A549 (cell line): ENCODE measurements around the gene NSMF. TPM values are rescaled to one million over a fixed set of nuclear protein-coding genes. Genes with fewer than 3 reads are reported as not detected.
A peak's percentile ranks its signal among the peaks of the same experiment; 100 is the strongest.
"Not testable (repeated sequence)": the region's sequence is repeated elsewhere in the genome, so short reads cannot be mapped to it uniquely, and the experiment has no call there.

Source experiments
- ATAC-seq, 2 experiments: fragments of 200-7000 bp in 1 of 2; fragments of >200 bp in 1 of 2; cut with Nextera tagmentation in 1 of 2; cut with Tn5 transposase in 1 of 2; 3 replicates each; pipeline versions ENCODE4 v1.8.0 to v1.9.1; 2018 to 2020; ENCODE audit warnings: mild to moderate bottlenecking in 1 of 2, moderate library complexity in 1 of 2
- CTCF ChIA-PET: fragments of 300-600 bp; sonication (Branson Sonifier 250); formaldehyde crosslinking; extraction: SDS; loops from one replicate; lab custom pipeline; 2021; ENCODE audit warnings: antibody characterized with exemption, inconsistent platforms; lab: Yijun Ruan, JAX
- POLR2A ChIA-PET: fragments of 350-600 bp; formaldehyde crosslinking; extraction: SDS; loops from one replicate; lab custom pipeline; 2021; ENCODE audit warnings: antibody characterized with exemption, inconsistent platforms; lab: Yijun Ruan, JAX
- DNase-seq, 2 experiments: peaks; one replicate each; pipeline versions ENCODE4 v3.0.0 to v3.0.0-alpha.2; 2011 to 2016; ENCODE audit warnings: low read depth in 1 of 2, low spot score in 1 of 2
- FAIRE-seq: peaks from 2 replicates; lab custom pipeline; 2011; peaks lifted over from hg19 to GRCh38; lab: Jason Lieb, UNC
- H3K27ac ChIP-seq, 2 experiments: fragments of >200 bp; sonication (Bioruptor Twin); formaldehyde crosslinking; 3 replicates each; pipeline ENCODE4 v1.5.1; 2016 to 2017
- H3K4me1 ChIP-seq: fragments of >200 bp; sonication (Bioruptor Twin); formaldehyde crosslinking; 3 replicates; pipeline ENCODE4 v1.6.1; 2016
- H3K4me2 ChIP-seq: fragments of >200 bp; sonication (Bioruptor Twin); formaldehyde crosslinking; 3 replicates; pipeline ENCODE4 v1.6.1; 2016
- H3K4me3 ChIP-seq: fragments of >200 bp; sonication (Bioruptor Twin); formaldehyde crosslinking; 3 replicates; pipeline ENCODE4 v1.5.1; 2016
- H3K9me3 ChIP-seq: fragments of >200 bp; sonication (Bioruptor Twin); formaldehyde crosslinking; 3 replicates; pipeline ENCODE4 v1.6.1; 2016
- EHMT2 ChIP-seq: fragments of 200-600 bp; sonication (generic); IDR thresholded peaks from 2 replicates; pipeline ENCODE4 v1.6.1; 2016; ENCODE audit warnings: antibody characterized with exemption, low read depth, mild to moderate bottlenecking, moderate library complexity
- FOXS1 ChIP-seq: fragments of 250-450 bp; sonication (Bioruptor Pico); IDR thresholded peaks from 2 replicates; pipeline ENCODE4 v1.5.0; 2020; ENCODE audit warnings: mild to moderate bottlenecking, moderate library complexity
- GATA3 ChIP-seq: IDR thresholded peaks from 2 replicates; pipeline ENCODE4 v1.6.1; 2012; ENCODE audit warnings: borderline replicate concordance
- HDAC2 ChIP-seq: fragments of 200-600 bp; sonication (generic); IDR thresholded peaks from 2 replicates; pipeline ENCODE4 v1.6.1; 2016
- HEYL ChIP-seq: fragments of 250-450 bp; sonication (Bioruptor Pico); IDR thresholded peaks from 2 replicates; pipeline ENCODE4 v1.8.0; 2021; ENCODE audit warnings: mild to moderate bottlenecking, moderate library complexity
- JUN ChIP-seq, 2 experiments: fragments of >200 bp; sonication (Bioruptor Twin); formaldehyde crosslinking; IDR thresholded peaks; 2 replicates in 1 of 2; 3 replicates in 1 of 2; pipeline ENCODE4 v1.6.1; 2016 to 2017
- MAFK ChIP-seq: fragments of 450-650 bp; IDR thresholded peaks from 2 replicates; pipeline ENCODE4 v1.6.1; 2014; ENCODE audit not compliant: partially characterized antibody
- MYC ChIP-seq: IDR thresholded peaks from 2 replicates; pipeline ENCODE4 v1.6.1; 2012; ENCODE audit warnings: mild to moderate bottlenecking, inconsistent platforms, low read length, improper control_type of control experiment, borderline replicate concordance
- NPAS2 ChIP-seq: fragments of 250-450 bp; sonication (Bioruptor Pico); IDR thresholded peaks from 2 replicates; pipeline ENCODE4 v1.8.0; 2022; ENCODE audit warnings: mild to moderate bottlenecking, moderate library complexity, borderline replicate concordance
- NR3C1 ChIP-seq: fragments of >200 bp; sonication (Bioruptor Twin); formaldehyde crosslinking; IDR thresholded peaks from 3 replicates; pipeline ENCODE4 v1.6.1; 2017
- POLR2A ChIP-seq: IDR thresholded peaks from 2 replicates; pipeline ENCODE4 v1.6.1; 2012; ENCODE audit warnings: mild to moderate bottlenecking, low read length
- POLR2AphosphoS2 ChIP-seq: conservative IDR thresholded peaks from 2 replicates; pipeline ENCODE4 v1.6.1; 2012; ENCODE audit warnings: low read length, improper control_type of control experiment, inconsistent platforms
- RNF2 ChIP-seq: fragments of 200-600 bp; sonication (generic); IDR thresholded peaks from 2 replicates; pipeline ENCODE4 v1.6.1; 2016; ENCODE audit warnings: low read depth, mild to moderate bottlenecking, antibody characterized with exemption, moderate library complexity, borderline replicate concordance
- TFCP2L1 ChIP-seq: fragments of 250-450 bp; sonication (Bioruptor Pico); IDR thresholded peaks from 2 replicates; pipeline ENCODE4 v1.5.0; 2021; ENCODE audit warnings: mild to moderate bottlenecking
- ZC3H11A ChIP-seq: fragments of 450-650 bp; IDR thresholded peaks from 2 replicates; pipeline ENCODE4 v1.6.1; 2014; ENCODE audit warnings: antibody characterized with exemption, mild to moderate bottlenecking
- WGBS: methylation state at CpG from one replicate; pipeline ENCODE4 v1.1.6; 2017; ENCODE audit errors: missing lambda C conversion rate; 5-methylcytosine and 5-hydroxymethylcytosine counted together
- polyA plus RNA-seq, 4 experiments: library from polyadenylated mRNA; depleted of rRNA in 3 of 4; stranded (reverse); fragments of >200 nt; fragmentation: RNase III in 1 of 4; extraction: RNeasy Plus Mini Kit Qiagen cat#74134 plus additional on column Dnase treatment in 1 of 4; gene quantifications; 2 replicates in 3 of 4; 3 replicates in 1 of 4; pipeline ENCODE4 v1.2.3, GENCODE V29; 2011 to 2017
- TF ChIP-seq, protein P1 (sequence below): fragments of >200 bp; sonication (Bioruptor Twin); formaldehyde crosslinking; IDR thresholded peaks from 3 replicates; pipeline ENCODE4 v1.6.1; 2016
- TF ChIP-seq, protein P2 (sequence below): IDR thresholded peaks from 2 replicates; pipeline ENCODE4 v1.6.1; 2012
- TF ChIP-seq, protein P3 (sequence below): fragments of 150-350 bp; IDR thresholded peaks from 2 replicates; pipeline ENCODE4 v1.6.1; 2014; ENCODE audit warnings: low read depth, mild to moderate bottlenecking, low read length

Gene NSMF
- polyA plus RNA-seq, 2 of the 4 experiments (the other 2 are of a cell fraction) = 16.0 to 29.2 TPM

DNA sequence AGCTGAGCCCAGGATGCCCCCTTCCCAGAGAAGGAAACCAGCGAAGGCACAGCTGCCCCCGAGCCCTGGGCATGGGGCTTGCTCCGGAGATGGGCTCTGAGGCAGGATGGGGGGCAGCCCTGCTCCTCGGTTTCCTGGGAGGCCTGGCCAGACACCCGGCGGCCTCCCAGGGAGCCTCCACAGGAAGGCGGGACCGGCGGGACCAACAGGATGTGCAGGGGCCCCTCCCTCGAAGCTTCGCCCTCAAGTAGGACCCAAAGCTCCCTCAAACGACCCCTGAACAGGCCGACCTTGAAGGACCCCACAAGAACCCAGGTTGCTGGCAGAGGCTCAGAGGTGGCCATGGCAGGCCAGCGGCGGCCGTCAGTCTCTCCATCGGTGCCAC is 47.9 kb downstream of the NSMF start:
- H3K4me1 ChIP-seq = peaks cover 36% of the 10 kb centered on the region
- peak overlapping the region; percentile 87 for H3K4me2 ChIP-seq
- CTCF ChIA-PET = interaction anchor here (1.0 to 6.8 kb wide), 3 partner anchors 12 to 108 kb away, joined by 3 to 51 read pairs (median 48); partner anchors contain the start of genes EXD3, NOXA1 and NRARP
- POLR2A ChIA-PET = interaction anchor here (2.6 kb wide), 1 partner anchor 12 kb away, joined by 13 read pairs; the partner anchor contains the start of genes EXD3 and NOXA1
- FAIRE-seq = no peak
- H3K9me3 ChIP-seq = no peaks in the 10 kb centered on the region
- peak overlapping the region; percentile 86 to 98 for H3K27ac ChIP-seq
- 17% methylated on average over 11 of the region's 17 CpGs for WGBS
- TF ChIP-seq MYC (no peak), FOXS1 (CRISPR knock-in tag) (no peak), HEYL (CRISPR knock-in tag) (no peak), POLR2A (no peak)
- TF ChIP-seq, protein P1, sequence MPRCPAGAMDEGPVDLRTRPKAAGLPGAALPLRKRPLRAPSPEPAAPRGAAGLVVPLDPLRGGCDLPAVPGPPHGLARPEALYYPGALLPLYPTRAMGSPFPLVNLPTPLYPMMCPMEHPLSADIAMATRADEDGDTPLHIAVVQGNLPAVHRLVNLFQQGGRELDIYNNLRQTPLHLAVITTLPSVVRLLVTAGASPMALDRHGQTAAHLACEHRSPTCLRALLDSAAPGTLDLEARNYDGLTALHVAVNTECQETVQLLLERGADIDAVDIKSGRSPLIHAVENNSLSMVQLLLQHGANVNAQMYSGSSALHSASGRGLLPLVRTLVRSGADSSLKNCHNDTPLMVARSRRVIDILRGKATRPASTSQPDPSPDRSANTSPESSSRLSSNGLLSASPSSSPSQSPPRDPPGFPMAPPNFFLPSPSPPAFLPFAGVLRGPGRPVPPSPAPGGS = no peak
- TF ChIP-seq, all 56 proteins: peak for 0
- ATAC-seq = peak; percentile 9 to 14; a peak in 4 of 6 replicates
- H3K4me3 ChIP-seq = peak overlapping the region; percentile 32
- DNase-seq = no peak

DNA sequence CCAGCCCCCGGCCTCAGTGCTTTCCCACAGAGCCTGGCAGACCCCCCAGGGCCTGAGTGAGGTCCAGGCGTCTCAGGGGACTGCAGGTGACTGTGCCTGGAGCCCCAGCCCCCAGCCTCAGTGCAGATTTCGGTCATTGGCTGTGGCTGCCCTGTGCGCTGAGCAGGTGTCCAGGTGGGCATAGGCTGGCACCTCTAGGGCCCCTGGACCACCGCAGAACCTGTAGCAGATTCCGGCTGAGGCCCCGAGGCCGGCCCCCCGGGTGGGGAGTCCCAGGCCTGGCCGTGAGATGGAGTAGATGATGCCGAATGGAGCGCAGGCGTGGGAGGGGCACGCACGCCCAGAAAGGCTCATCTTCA is 48.3 kb downstream of the NSMF start:
- peak overlapping the region; percentile 32; the same call in 2 of the 3 replicates for H3K4me3 ChIP-seq
- FAIRE-seq = no peak
- TF ChIP-seq MAFK = no peak
- TF ChIP-seq HDAC2 = no peak
- TF ChIP-seq POLR2AphosphoS2 = no peak
- TF ChIP-seq, protein P2, sequence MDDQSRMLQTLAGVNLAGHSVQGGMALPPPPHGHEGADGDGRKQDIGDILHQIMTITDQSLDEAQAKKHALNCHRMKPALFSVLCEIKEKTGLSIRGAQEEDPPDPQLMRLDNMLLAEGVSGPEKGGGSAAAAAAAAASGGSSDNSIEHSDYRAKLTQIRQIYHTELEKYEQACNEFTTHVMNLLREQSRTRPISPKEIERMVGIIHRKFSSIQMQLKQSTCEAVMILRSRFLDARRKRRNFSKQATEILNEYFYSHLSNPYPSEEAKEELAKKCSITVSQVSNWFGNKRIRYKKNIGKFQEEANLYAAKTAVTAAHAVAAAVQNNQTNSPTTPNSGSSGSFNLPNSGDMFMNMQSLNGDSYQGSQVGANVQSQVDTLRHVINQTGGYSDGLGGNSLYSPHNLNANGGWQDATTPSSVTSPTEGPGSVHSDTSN = no peak
- TF ChIP-seq ZC3H11A = no peak
- TF ChIP-seq TFCP2L1 (CRISPR knock-in tag) = no peak
- TF ChIP-seq, protein P3, sequence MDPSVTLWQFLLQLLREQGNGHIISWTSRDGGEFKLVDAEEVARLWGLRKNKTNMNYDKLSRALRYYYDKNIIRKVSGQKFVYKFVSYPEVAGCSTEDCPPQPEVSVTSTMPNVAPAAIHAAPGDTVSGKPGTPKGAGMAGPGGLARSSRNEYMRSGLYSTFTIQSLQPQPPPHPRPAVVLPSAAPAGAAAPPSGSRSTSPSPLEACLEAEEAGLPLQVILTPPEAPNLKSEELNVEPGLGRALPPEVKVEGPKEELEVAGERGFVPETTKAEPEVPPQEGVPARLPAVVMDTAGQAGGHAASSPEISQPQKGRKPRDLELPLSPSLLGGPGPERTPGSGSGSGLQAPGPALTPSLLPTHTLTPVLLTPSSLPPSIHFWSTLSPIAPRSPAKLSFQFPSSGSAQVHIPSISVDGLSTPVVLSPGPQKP = no peak
- no peak for TF ChIP-seq EHMT2
- TF ChIP-seq JUN (IDR thresholded peaks at IDR 0.05) = no peak
- TF ChIP-seq GATA3 = no peak
- no peak for TF ChIP-seq MYC
- no peak for TF ChIP-seq NPAS2
- no peak for TF ChIP-seq NR3C1
- no peak for TF ChIP-seq RNF2
- peak overlapping the region; percentile 86 to 98 for H3K27ac ChIP-seq
- H3K9me3 ChIP-seq = no peaks in the 10 kb centered on the region
- POLR2A ChIA-PET = interaction anchor here (2.6 kb wide), 1 partner anchor 12 kb away, joined by 13 read pairs; the partner anchor contains the start of genes EXD3 and NOXA1
- WGBS = 93% methylated on average over 5 of the region's 15 CpGs
- CTCF ChIA-PET = interaction anchor here (0.5 to 6.8 kb wide), 4 partner anchors 12 to 108 kb away, joined by 3 to 51 read pairs (median 26); partner anchors contain the start of genes EXD3, NOXA1 and NRARP
- peaks cover 36% of the 10 kb centered on the region for H3K4me1 ChIP-seq
- DNase-seq = no peak
- ATAC-seq = no peak
- H3K4me2 ChIP-seq = peak overlapping the region; percentile 87

DNA sequence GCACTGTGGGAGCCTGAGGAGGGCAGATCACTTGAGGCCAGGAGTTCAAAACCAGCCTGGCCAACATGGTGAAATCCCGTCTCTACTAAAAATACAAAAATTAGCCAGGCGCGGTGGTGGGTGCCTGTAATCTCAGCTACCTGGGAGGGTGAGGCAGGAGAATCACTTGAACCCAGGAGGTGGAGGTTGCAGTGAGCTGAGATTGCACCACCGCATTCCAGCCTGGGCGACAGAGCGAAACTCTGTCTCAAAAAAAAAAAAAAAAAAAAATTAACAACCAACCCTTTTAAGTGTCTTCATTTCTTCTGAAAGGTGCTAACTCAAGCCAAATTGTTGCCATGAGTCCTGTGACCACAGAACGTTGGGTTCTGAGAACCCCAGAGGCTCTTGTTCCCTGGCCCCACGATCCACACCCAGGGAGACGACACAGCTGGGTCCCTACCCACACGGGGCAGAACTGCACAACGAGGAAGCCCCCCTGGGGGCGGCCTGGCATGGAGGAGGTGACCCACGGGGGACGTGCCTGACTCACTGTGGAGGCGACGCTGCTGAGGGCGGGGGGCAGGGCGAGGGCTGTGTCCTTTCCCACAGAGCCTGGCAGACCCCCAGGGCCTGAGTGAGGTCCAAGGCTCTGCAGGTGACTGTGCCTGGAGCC is 48.8 kb downstream of the NSMF start:
- not testable (repeated sequence) for H3K9me3 ChIP-seq, DNase-seq, FAIRE-seq, H3K4me3 ChIP-seq, ATAC-seq
- WGBS = 85% methylated on average over 16 of the region's 18 CpGs
- Histone ChIP-seq H3K27ac (peak overlapping the region in 1 of 2 experiments; percentile 98; a peak in 4 of 6 replicates), H3K4me1 (peaks cover 40% of the 10 kb centered on the region), H3K4me2 (peak overlapping the region; percentile 87)
- CTCF ChIA-PET = interaction anchor here (0.5 to 6.8 kb wide), 7 partner anchors 13 to 624 kb away, joined by 3 to 51 read pairs (median 3); partner anchors contain the start of genes EXD3, NOXA1 and NRARP
- POLR2A ChIA-PET = interaction anchor here (0.7 to 2.4 kb wide), 2 partner anchors 64 to 109 kb away, joined by 4 to 13 read pairs; partner anchors contain the start of gene NRARP
